ENCODE data around the gene PLA2G6. TPM values are rescaled to one million over a fixed set of nuclear protein-coding genes. Genes with fewer than 3 reads are reported as not detected.
A peak's percentile ranks its signal among the peaks of the same experiment; 100 is the strongest.

Gene PLA2G6
- total and polyA plus RNA-seq, 2 experiments from 2014 or later: 28.2 to 30.2 TPM

DNA sequence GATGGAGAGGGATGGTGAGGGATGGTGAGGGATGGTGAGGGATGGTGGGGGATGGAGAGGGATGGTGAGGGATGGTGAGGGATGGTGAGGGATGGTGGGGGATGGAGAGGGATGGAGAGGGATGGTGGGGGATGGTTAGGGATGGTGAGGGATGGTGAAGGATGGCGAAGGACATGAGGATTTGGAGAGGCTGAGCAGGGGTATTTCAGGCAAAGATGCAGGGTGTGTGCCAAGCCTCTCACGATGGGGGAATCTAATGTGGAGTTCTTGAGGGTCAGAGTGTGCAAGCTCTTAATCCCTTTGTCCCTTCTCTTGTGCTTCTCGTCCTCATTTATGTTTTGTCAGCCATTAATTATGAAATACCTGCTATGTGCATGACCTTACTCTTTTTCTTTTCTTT, 7.5 kb upstream of the PLA2G6 start:
- no peak overlapping the region for H3K4me2 ChIP-seq
- H3K4me1 ChIP-seq (ENCODE audit: insufficient read depth): peaks cover 13% of the 10 kb centered on the region
- no peaks in the 10 kb centered on the region for H3K9me2 ChIP-seq (replicated peaks; ENCODE audit: insufficient read depth)
- H3K4me3 ChIP-seq: no peak overlapping the region
- H3K36me3 ChIP-seq (replicated peaks; ENCODE audit: insufficient read depth, low read depth): no peaks in the 10 kb centered on the region
- no peaks in the 10 kb centered on the region for H3K79me2 ChIP-seq
- no peaks in the 10 kb centered on the region for H3K27me3 ChIP-seq
- 91% methylated on average over 3 of the region's 3 CpGs for WGBS (ENCODE audit: low lambda C conversion rate, missing lambda C conversion rate)
- H4K20me1 ChIP-seq (ENCODE audit: insufficient read depth, poor library complexity, severe bottlenecking): no peaks in the 10 kb centered on the region
- TF ChIP-seq EZH2 (IDR thresholded peaks at IDR 0.05; ENCODE audit: borderline replicate concordance) (no peak), CTCF (IDR thresholded peaks at IDR 0.05; ENCODE audit: poor library complexity) (no peak), EZH2phosphoT487 (IDR thresholded peaks at IDR 0.05; ENCODE audit: low read depth, severe bottlenecking, unreplicated experiment) (no peak)
- DNase-seq (ENCODE audit: low spot score): no peak
- H2AFZ ChIP-seq: no peak overlapping the region
- H3K9me3 ChIP-seq (ENCODE audit: low read depth): no peaks in the 10 kb centered on the region
- H3K27ac ChIP-seq: no peak overlapping the region

DNA sequence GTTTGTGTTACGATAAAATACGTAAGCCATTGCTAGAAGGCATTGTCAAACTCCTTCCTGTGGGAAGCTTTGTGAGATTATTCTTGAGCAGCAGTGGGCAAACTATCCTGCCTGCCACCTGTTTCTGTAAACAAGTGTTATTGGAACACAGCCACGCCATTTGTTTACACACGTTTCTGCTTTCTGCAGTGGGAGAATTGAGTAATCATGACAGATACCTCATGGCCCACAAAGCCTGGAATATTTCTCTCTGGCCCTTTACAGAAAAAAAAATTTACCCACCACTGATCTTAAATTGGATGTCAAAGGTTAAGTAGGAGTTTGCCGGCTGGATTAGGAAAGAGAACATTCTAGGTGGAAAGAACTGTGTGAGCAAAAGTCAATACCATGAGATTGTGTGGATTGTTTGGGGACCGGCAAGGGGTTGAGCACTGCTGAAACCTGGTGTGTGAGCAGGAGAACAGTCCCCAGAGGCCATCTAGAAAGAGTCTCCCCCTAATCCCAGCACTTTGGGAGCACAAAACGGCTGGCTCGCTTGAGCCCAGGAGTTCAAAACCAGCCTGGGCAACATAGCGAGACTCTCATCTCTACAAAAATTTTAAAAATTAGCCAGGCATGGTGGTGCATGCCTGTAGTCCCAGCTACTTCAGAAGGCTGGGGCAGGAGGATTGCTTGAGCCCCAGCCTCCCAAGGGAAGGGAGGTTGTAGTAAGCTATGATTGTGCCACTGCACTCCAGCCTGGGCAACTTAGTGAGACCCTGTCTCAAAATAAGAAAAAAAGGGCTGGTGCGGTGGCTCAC, 6.0 kb upstream of the PLA2G6 start:
- 51% methylated on average over 10 of the region's 10 CpGs for WGBS (ENCODE audit: low lambda C conversion rate, missing lambda C conversion rate)
- no peaks in the 10 kb centered on the region for H3K79me2 ChIP-seq
- H3K4me3 ChIP-seq: no peak overlapping the region
- DNase-seq (ENCODE audit: low spot score): peak; percentile 77
- no peaks in the 10 kb centered on the region for H3K27me3 ChIP-seq
- H3K9me2 ChIP-seq (replicated peaks; ENCODE audit: insufficient read depth): no peaks in the 10 kb centered on the region
- H3K36me3 ChIP-seq (replicated peaks; ENCODE audit: insufficient read depth, low read depth): no peaks in the 10 kb centered on the region
- peak overlapping the region; percentile 32 for H3K4me2 ChIP-seq
- no peak overlapping the region for H2AFZ ChIP-seq
- H3K27ac ChIP-seq: peak overlapping the region; percentile 62
- TF ChIP-seq CTCF (IDR thresholded peaks at IDR 0.05; ENCODE audit: poor library complexity): no peak
- no peak for TF ChIP-seq EZH2 (IDR thresholded peaks at IDR 0.05; ENCODE audit: borderline replicate concordance)
- TF ChIP-seq EZH2phosphoT487 (IDR thresholded peaks at IDR 0.05; ENCODE audit: low read depth, severe bottlenecking, unreplicated experiment): no peak
- H3K9me3 ChIP-seq (ENCODE audit: low read depth): no peaks in the 10 kb centered on the region
- peaks cover 13% of the 10 kb centered on the region for H3K4me1 ChIP-seq (ENCODE audit: insufficient read depth)
- H4K20me1 ChIP-seq (ENCODE audit: insufficient read depth, poor library complexity, severe bottlenecking): no peaks in the 10 kb centered on the region

GRCh38 chr22:38186429-38186828, 4.8 kb upstream of the PLA2G6 start:
- 50% methylated on average over 5 of the region's 5 CpGs for WGBS (ENCODE audit: low lambda C conversion rate, missing lambda C conversion rate)
- peaks cover 6% of the 10 kb centered on the region for H3K4me1 ChIP-seq (ENCODE audit: insufficient read depth)
- no peaks in the 10 kb centered on the region for H3K79me2 ChIP-seq
- no peaks in the 10 kb centered on the region for H3K36me3 ChIP-seq (replicated peaks; ENCODE audit: insufficient read depth, low read depth)
- DNase-seq (ENCODE audit: low spot score): no peak
- H4K20me1 ChIP-seq (ENCODE audit: insufficient read depth, poor library complexity, severe bottlenecking): no peaks in the 10 kb centered on the region
- no peak overlapping the region for H3K4me3 ChIP-seq
- H3K9me2 ChIP-seq (replicated peaks; ENCODE audit: insufficient read depth): no peaks in the 10 kb centered on the region
- H3K27me3 ChIP-seq: no peaks in the 10 kb centered on the region
- TF ChIP-seq CTCF (IDR thresholded peaks at IDR 0.05; ENCODE audit: poor library complexity): no peak
- no peak overlapping the region for H3K27ac ChIP-seq
- no peaks in the 10 kb centered on the region for H3K9me3 ChIP-seq (ENCODE audit: low read depth)
- no peak overlapping the region for H3K4me2 ChIP-seq
- no peak overlapping the region for H2AFZ ChIP-seq

Data from hepatocyte (in vitro differentiated cells).